GM12878 (cell line): Measurements from ENCODE around the gene TFR2. TPM values are rescaled to one million over a fixed set of nuclear protein-coding genes. Genes with fewer than 3 reads are reported as not detected.
A peak's percentile ranks its signal among the peaks of the same experiment; 100 is the strongest.

Source experiments
- ASH2L ChIP-seq: fragments of 300-600, 200-600 bp; sonication (generic); IDR thresholded peaks from 2 replicates; pipeline ENCODE4 v1.6.1; 2017; ENCODE audit warnings: low read depth, mild to moderate bottlenecking, borderline replicate concordance
- ATF7 ChIP-seq: fragments of 450-650 bp; IDR thresholded peaks from 2 replicates; pipeline ENCODE4 v1.6.1; 2016; ENCODE audit warnings: low read depth, mild to moderate bottlenecking
- BCL11A ChIP-seq: IDR thresholded peaks from 2 replicates; pipeline ENCODE4 v1.6.1; 2011; ENCODE audit warnings: low read depth, low read length
- BHLHE40 ChIP-seq, 2 experiments: fragments of 450-650 bp in 1 of 2; IDR thresholded peaks; 2 replicates each; pipeline ENCODE4 v1.6.1; 2011 to 2017; ENCODE audit warnings: low read depth in 2 of 2, borderline replicate concordance in 1 of 2, improper control_type of control experiment in 1 of 2, low read length in 1 of 2, mild to moderate bottlenecking in 1 of 2
- CBFB ChIP-seq: IDR thresholded peaks from 2 replicates; pipeline ENCODE4 v1.6.1; 2016; ENCODE audit warnings: antibody characterized with exemption, low read depth
- CREB1 ChIP-seq: IDR thresholded peaks from 2 replicates; pipeline ENCODE4 v1.6.1; 2012; ENCODE audit warnings: low read depth, mild to moderate bottlenecking, inconsistent platforms
- HDAC6 ChIP-seq: fragments of 200-600 bp; sonication (generic); IDR thresholded peaks from one replicate; pipeline ENCODE4 v1.8.0; 2017; ENCODE audit warnings: antibody characterized with exemption; ENCODE audit not compliant: unreplicated experiment
- IRF4 ChIP-seq: IDR thresholded peaks from 2 replicates; pipeline ENCODE4 v1.6.1; 2011; ENCODE audit warnings: low read depth, low read length
- MEF2A ChIP-seq: IDR thresholded peaks from 2 replicates; pipeline ENCODE4 v1.6.1; 2011; ENCODE audit warnings: low read depth, mild to moderate bottlenecking, low read length, moderate library complexity; ENCODE audit not compliant: insufficient read depth
- MYB ChIP-seq: fragments of 150-350 bp; IDR thresholded peaks from 2 replicates; pipeline ENCODE4 v1.6.1; 2014; ENCODE audit warnings: mild to moderate bottlenecking, low read depth, low read length, borderline replicate concordance
- NBN ChIP-seq: fragments of 450-650 bp; IDR thresholded peaks from 2 replicates; pipeline ENCODE4 v1.6.1; 2016
- NFIC ChIP-seq: IDR thresholded peaks from 2 replicates; pipeline ENCODE4 v1.6.1; 2012; ENCODE audit warnings: low read depth, mild to moderate bottlenecking, inconsistent platforms, low read length, moderate library complexity
- NR2C1 ChIP-seq: fragments of 450-650 bp; IDR thresholded peaks from 2 replicates; pipeline ENCODE4 v1.6.1; 2017; ENCODE audit warnings: antibody characterized with exemption, mild to moderate bottlenecking, moderate library complexity
- PML ChIP-seq: IDR thresholded peaks from 2 replicates; pipeline ENCODE4 v1.6.1; 2012; ENCODE audit warnings: low read length, inconsistent platforms
- POLR2A ChIP-seq: IDR thresholded peaks from 2 replicates; pipeline ENCODE4 v1.6.1; 2011; ENCODE audit warnings: low read depth, mild to moderate bottlenecking, low read length
- POLR2AphosphoS2 ChIP-seq: IDR thresholded peaks from 2 replicates; pipeline ENCODE4 v1.6.1; 2011; ENCODE audit warnings: low read depth, mild to moderate bottlenecking, low read length, improper control_type of control experiment, moderate library complexity
- POU2F2 ChIP-seq: IDR thresholded peaks from 3 replicates; pipeline ENCODE4 v1.6.1; 2011; ENCODE audit warnings: low read depth, mild to moderate bottlenecking, low read length, borderline replicate concordance
- RAD21 ChIP-seq: IDR thresholded peaks from 2 replicates; pipeline ENCODE4 v1.6.1; 2011; ENCODE audit warnings: mild to moderate bottlenecking, low read depth, low read length, moderate library complexity; ENCODE audit not compliant: insufficient read depth
- RCOR1 ChIP-seq: conservative IDR thresholded peaks from 2 replicates; pipeline ENCODE4 v1.6.1; 2012; ENCODE audit warnings: low read depth, low read length, improper control_type of control experiment
- RUNX3 ChIP-seq: IDR thresholded peaks from 2 replicates; pipeline ENCODE4 v1.6.1; 2012; ENCODE audit warnings: low read length, inconsistent platforms
- SREBF1 ChIP-seq: IDR thresholded peaks from 2 replicates; pipeline ENCODE4 v1.6.1; 2012; ENCODE audit warnings: mild to moderate bottlenecking, low read length
- SRF ChIP-seq, 2 experiments: IDR thresholded peaks; 2 replicates each; pipeline ENCODE4 v1.6.1; 2011; ENCODE audit warnings: low read depth in 2 of 2, low read length in 2 of 2, mild to moderate bottlenecking in 1 of 2, moderate library complexity in 1 of 2
- STAT1 ChIP-seq: fragments of 450-650 bp; conservative IDR thresholded peaks from 2 replicates; pipeline ENCODE4 v1.6.1; 2014; ENCODE audit warnings: antibody characterized with exemption, mild to moderate bottlenecking
- TARDBP ChIP-seq: IDR thresholded peaks from 2 replicates; pipeline ENCODE4 v1.6.1; 2016; ENCODE audit warnings: borderline replicate concordance
- TCF7 ChIP-seq: IDR thresholded peaks from 2 replicates; pipeline ENCODE4 v1.6.1; 2014; ENCODE audit warnings: antibody characterized with exemption, borderline replicate concordance
- ZNF207 ChIP-seq: fragments of 450-650 bp; IDR thresholded peaks from 2 replicates; pipeline ENCODE4 v1.6.1; 2014; ENCODE audit warnings: antibody characterized with exemption, mild to moderate bottlenecking, borderline replicate concordance
- ZNF384 ChIP-seq: IDR thresholded peaks from 2 replicates; pipeline ENCODE4 v1.6.1; 2012; ENCODE audit warnings: low read depth, mild to moderate bottlenecking, low read length, improper control_type of control experiment, borderline replicate concordance
- ZSCAN29 ChIP-seq: fragments of 450-650 bp; IDR thresholded peaks from 2 replicates; pipeline ENCODE4 v1.6.1; 2017; ENCODE audit warnings: mild to moderate bottlenecking, moderate library complexity
- polyA plus RNA-seq, 11 experiments: library from polyadenylated mRNA; depleted of rRNA in 4 of 11; unstranded in 6 of 11; stranded (reverse) in 5 of 11; fragments of >200 nt; fragmentation: Nextera tagmentation in 4 of 11; fragmentation: Illumina TruSeq in 1 of 11; extraction: Ambion mirVana in 4 of 11; extraction: Trizol in 1 of 11; gene quantifications; 1 replicate in 1 of 11; 2 replicates in 10 of 11; pipeline versions ENCODE4 v1.2.1 to v1.2.3, GENCODE V29; 2011 to 2016; ENCODE audit warnings: inconsistent platforms in 2 of 11, missing spikeins in 2 of 11, low read depth in 1 of 11
- total RNA-seq, 4 experiments: library from RNA; depleted of rRNA in 3 of 4; stranded (reverse); fragments of >200 nt in 3 of 4; fragmentation: Illumina TruSeq in 1 of 4; extraction: Trizol in 1 of 4; gene quantifications; 2 replicates each; pipeline versions ENCODE4 v1.2.1 to v1.2.3, GENCODE V29; 2013 to 2021
- TF ChIP-seq, protein P1 (sequence below): fragments of 450-650 bp; IDR thresholded peaks from 2 replicates; pipeline ENCODE4 v1.6.1; 2017; ENCODE audit warnings: mild to moderate bottlenecking

The TFR2 gene
- total and polyA plus RNA-seq, 10 of the 15 experiments (the other 5 are each of a cell fraction or from before 2014, with no cell fraction given) = 0.30 to 7.2 (median 1.8) TPM

DNA sequence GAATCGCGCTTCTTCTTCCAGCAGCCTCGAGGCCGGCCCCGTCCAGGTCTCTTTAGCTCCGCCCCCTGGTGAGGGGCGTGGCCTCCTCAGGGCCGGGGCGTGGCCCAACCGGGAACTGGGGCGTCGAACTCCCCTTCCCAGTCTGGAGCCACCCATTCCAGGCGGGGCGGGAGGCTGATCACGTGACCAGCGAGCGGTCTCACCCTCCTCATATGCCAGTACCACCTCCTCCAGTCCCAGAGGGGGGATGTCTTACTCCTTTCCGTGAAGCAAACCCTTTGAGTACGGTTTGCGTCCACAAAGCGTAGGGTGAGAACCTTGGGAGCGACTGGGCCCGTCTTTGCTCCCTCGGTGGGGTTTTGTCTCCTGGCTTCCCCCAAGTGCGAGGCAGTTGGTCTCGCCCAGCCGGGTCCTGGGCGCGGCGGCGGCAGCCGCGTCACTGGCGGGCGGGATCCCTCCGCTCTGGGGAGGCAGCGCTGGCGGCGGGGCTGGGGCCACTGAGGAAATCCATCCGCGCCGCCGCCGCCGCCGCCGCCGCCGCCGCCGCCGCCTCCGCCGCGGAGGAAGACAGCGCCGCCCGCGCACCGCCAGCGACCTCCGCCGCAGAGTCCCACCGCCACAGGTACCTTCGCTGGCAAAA, 32.1 kb upstream of the TFR2 start, which contains the start of gene GNB2 (continued):
- TF ChIP-seq RAD21 (no peak), ATF7 (peak; percentile 100), ZSCAN29 (0 out of 2 replicates have a peak, but pooled peaks have one; percentile 20), POU2F2 (0 out of 3 replicates have a peak, but pooled peaks have one; percentile 28), SRF (IDR thresholded peaks at IDR 0.05; ENCODE audit: low read depth in 2 of 2, low read length in 2 of 2) (0 out of 4 replicates have a peak, but pooled peaks of 1 of the 2 experiments have one; percentile 33), CBFB (0 out of 2 replicates have a peak, but pooled peaks have one; percentile 29), RUNX3 (peak; percentile 62), NFIC (no peak), NBN (peak; percentile 99), NR2C1 (peak; percentile 53; the same call in 1 of the 2 replicates), BHLHE40 (IDR thresholded peaks at IDR 0.05; ENCODE audit: borderline replicate concordance in 1 of 2, low read depth in 2 of 2, low read length in 1 of 2) (peak; percentile 99), ZNF384 (no peak), ZNF207 (peak; percentile 99), RCOR1 (0 out of 2 replicates have a peak, but pooled peaks have one; percentile 27), CREB1 (peak; percentile 94), POLR2AphosphoS2 (no peak), TARDBP (peak; percentile 72), SREBF1 (peak; percentile 97), POLR2A (peak; percentile 75), ASH2L (no peak), PML (peak; percentile 68; the same call in 1 of the 2 replicates), IRF4 (no peak), MYB (no peak), MEF2A (0 out of 2 replicates have a peak, but pooled peaks have one; percentile 57), HDAC6 (no peak), TCF7 (no peak), BCL11A (peak; percentile 18; the same call in 1 of the 2 replicates), STAT1 (peak; percentile 77)
- TF ChIP-seq, protein P1, sequence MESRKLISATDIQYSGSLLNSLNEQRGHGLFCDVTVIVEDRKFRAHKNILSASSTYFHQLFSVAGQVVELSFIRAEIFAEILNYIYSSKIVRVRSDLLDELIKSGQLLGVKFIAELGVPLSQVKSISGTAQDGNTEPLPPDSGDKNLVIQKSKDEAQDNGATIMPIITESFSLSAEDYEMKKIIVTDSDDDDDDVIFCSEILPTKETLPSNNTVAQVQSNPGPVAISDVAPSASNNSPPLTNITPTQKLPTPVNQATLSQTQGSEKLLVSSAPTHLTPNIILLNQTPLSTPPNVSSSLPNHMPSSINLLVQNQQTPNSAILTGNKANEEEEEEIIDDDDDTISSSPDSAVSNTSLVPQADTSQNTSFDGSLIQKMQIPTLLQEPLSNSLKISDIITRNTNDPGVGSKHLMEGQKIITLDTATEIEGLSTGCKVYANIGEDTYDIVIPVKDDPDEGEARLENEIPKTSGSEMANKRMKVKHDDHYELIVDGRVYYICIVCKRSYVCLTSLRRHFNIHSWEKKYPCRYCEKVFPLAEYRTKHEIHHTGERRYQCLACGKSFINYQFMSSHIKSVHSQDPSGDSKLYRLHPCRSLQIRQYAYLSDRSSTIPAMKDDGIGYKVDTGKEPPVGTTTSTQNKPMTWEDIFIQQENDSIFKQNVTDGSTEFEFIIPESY = no peak; the same call in 1 of the 2 replicates
